Measurements from ENCODE around the gene MPRIP. TPM values are rescaled to one million over a fixed set of nuclear protein-coding genes. Genes with fewer than 3 reads are reported as not detected.

MPRIP gene
- total RNA-seq, 1 donor from 2014 or later = 863 TPM

- Mint-ChIP-seq H3K4me3 (ENCODE audit: unreplicated experiment) (no peak overlapping the region), H3K27ac (ENCODE audit: unreplicated experiment) (peak overlapping the region; percentile 55), H3K4me1 (ENCODE audit: low read depth, unreplicated experiment) (peaks cover 9% of the 10 kb centered on the region), H3K9me3 (ENCODE audit: unreplicated experiment) (peaks cover 17% of the 10 kb centered on the region), H3K36me3 (ENCODE audit: unreplicated experiment) (peaks cover 11% of the 10 kb centered on the region), H3K27me3 (ENCODE audit: unreplicated experiment) (peaks cover 25% of the 10 kb centered on the region)
- no peak for DNase-seq
- TF ChIP-seq CTCF (IDR thresholded peaks at IDR 0.05; ENCODE audit: partially characterized antibody, unreplicated experiment) = no peak
Observed at GRCh38 chr17:17165666-17166308, 123.5 kb downstream of the MPRIP start.

- Mint-ChIP-seq H3K4me1 (ENCODE audit: low read depth, unreplicated experiment) (peaks cover 14% of the 10 kb centered on the region), H3K27me3 (ENCODE audit: unreplicated experiment) (peaks cover 25% of the 10 kb centered on the region), H3K9me3 (ENCODE audit: unreplicated experiment) (peaks cover 21% of the 10 kb centered on the region), H3K36me3 (ENCODE audit: unreplicated experiment) (peaks cover 13% of the 10 kb centered on the region), H3K4me3 (ENCODE audit: unreplicated experiment) (no peak overlapping the region), H3K27ac (ENCODE audit: unreplicated experiment) (no peak overlapping the region)
- TF ChIP-seq CTCF (IDR thresholded peaks at IDR 0.05; ENCODE audit: partially characterized antibody, unreplicated experiment) = no peak
- no peak for DNase-seq
Observed at GRCh38 chr17:17166446-17166845, 124.2 kb downstream of the MPRIP start.

GRCh38 chr17:17167356-17167755 is 125.1 kb downstream of the MPRIP start:
- H3K9me3 Mint-ChIP-seq (ENCODE audit: unreplicated experiment) = peaks cover 20% of the 10 kb centered on the region
- H3K4me1 Mint-ChIP-seq (ENCODE audit: low read depth, unreplicated experiment) = peaks cover 16% of the 10 kb centered on the region
- H3K27me3 Mint-ChIP-seq (ENCODE audit: unreplicated experiment) = peaks cover 21% of the 10 kb centered on the region
- TF ChIP-seq CTCF (IDR thresholded peaks at IDR 0.05; ENCODE audit: partially characterized antibody, unreplicated experiment) = no peak
- H3K27ac Mint-ChIP-seq (ENCODE audit: unreplicated experiment) = peak overlapping the region; percentile 53
- peak overlapping the region; percentile 61 for H3K4me3 Mint-ChIP-seq (ENCODE audit: unreplicated experiment)
- H3K36me3 Mint-ChIP-seq (ENCODE audit: unreplicated experiment) = peaks cover 15% of the 10 kb centered on the region
- no peak for DNase-seq

- peaks cover 15% of the 10 kb centered on the region for H3K36me3 Mint-ChIP-seq (ENCODE audit: unreplicated experiment)
- TF ChIP-seq CTCF (IDR thresholded peaks at IDR 0.05; ENCODE audit: partially characterized antibody, unreplicated experiment) = no peak
- DNase-seq = no peak
Observed at GRCh38 chr17:17167986-17168385, 125.7 kb downstream of the MPRIP start.

GRCh38 chr17:17168401-17168800 is 126.1 kb downstream of the MPRIP start:
- H3K4me1 Mint-ChIP-seq (ENCODE audit: low read depth, unreplicated experiment) = peaks cover 18% of the 10 kb centered on the region
- H3K27me3 Mint-ChIP-seq (ENCODE audit: unreplicated experiment) = peaks cover 26% of the 10 kb centered on the region
- peaks cover 15% of the 10 kb centered on the region for H3K36me3 Mint-ChIP-seq (ENCODE audit: unreplicated experiment)
- TF ChIP-seq CTCF (IDR thresholded peaks at IDR 0.05; ENCODE audit: partially characterized antibody, unreplicated experiment) = no peak
- peaks cover 25% of the 10 kb centered on the region for H3K9me3 Mint-ChIP-seq (ENCODE audit: unreplicated experiment)
- peak overlapping the region; percentile 13 for H3K27ac Mint-ChIP-seq (ENCODE audit: unreplicated experiment)
- DNase-seq = no peak
- H3K4me3 Mint-ChIP-seq (ENCODE audit: unreplicated experiment) = no peak overlapping the region

More at GRCh38 chr17:17167986-17168385, 125.7 kb downstream of the MPRIP start:
- Mint-ChIP-seq H3K4me1 (ENCODE audit: low read depth, unreplicated experiment) (peaks cover 17% of the 10 kb centered on the region), H3K27me3 (ENCODE audit: unreplicated experiment) (peaks cover 25% of the 10 kb centered on the region), H3K4me3 (ENCODE audit: unreplicated experiment) (no peak overlapping the region), H3K27ac (ENCODE audit: unreplicated experiment) (peak overlapping the region; percentile 22), H3K9me3 (ENCODE audit: unreplicated experiment) (peaks cover 23% of the 10 kb centered on the region)
